K562 (cell line): ENCODE results near the gene PLEKHN1. TPM values are rescaled to one million over a fixed set of nuclear protein-coding genes. Genes with fewer than 3 reads are reported as not detected.

Experiments used
- ATAC-seq: fragments of 200-7000 bp; cut with Tn5 transposase; 3 replicates; pipeline ENCODE4 v1.9.1; 2020; ENCODE audit warnings: moderate library complexity
- BruUV-seq: library from RNA; stranded (reverse); fragments of 400-500 nt; replicated peaks from 2 replicates; lab custom pipeline; 2021; lab: Mats Ljungman, UMichigan
- CTCF ChIA-PET: fragments of 300-600 bp; formaldehyde crosslinking; extraction: SDS; loops from one replicate; lab custom pipeline; 2021; ENCODE audit warnings: low intra/inter-chr PET ratio; lab: Yijun Ruan, JAX
- POLR2A ChIA-PET: fragments of 300-600, 350-650 bp; sonication (Branson Sonifier 250); formaldehyde crosslinking; extraction: SDS; loops from one replicate; lab custom pipeline; 2021; ENCODE audit warnings: antibody characterized with exemption, inconsistent platforms; lab: Yijun Ruan, JAX
- DNase-seq, 4 experiments: peaks; one replicate each; pipeline versions ENCODE4 v3.0.0 to v3.0.0-alpha.2; 2011 to 2018; ENCODE audit warnings: low spot score in 3 of 4, mixed read lengths in 3 of 4; ENCODE audit errors: extremely low read depth in 1 of 4
- FAIRE-seq: peaks from 2 replicates; lab custom pipeline; 2011; peaks lifted over from hg19 to GRCh38; lab: Jason Lieb, UNC
- H2AFZ ChIP-seq: 2 replicates; pipeline ENCODE4 v1.6.0; 2011; ENCODE audit warnings: low read depth, low read length, control low read depth, inconsistent platforms
- H3K27ac ChIP-seq: fragments of 200-600 bp; 3 replicates; pipeline ENCODE4 v1.8.0; 2011; ENCODE audit warnings: low read depth, mild to moderate bottlenecking, control low read depth, inconsistent platforms, low read length, moderate library complexity, mixed read lengths; ENCODE audit errors: extremely low read depth
- H3K27me3 ChIP-seq, 2 experiments: fragments of 300-600 bp in 1 of 2; 2 replicates in 1 of 2; 3 replicates in 1 of 2; pipeline versions ENCODE4 v1.6.0 to v1.8.0; 2011; ENCODE audit warnings: inconsistent platforms in 2 of 2, low read length in 2 of 2, mild to moderate bottlenecking in 1 of 2, mixed read lengths in 1 of 2, moderate library complexity in 1 of 2; ENCODE audit not compliant: control insufficient read depth in 2 of 2, insufficient read depth in 2 of 2
- H3K36me3 ChIP-seq: fragments of 300-600 bp; 3 replicates; pipeline ENCODE4 v1.8.0; 2011; ENCODE audit warnings: mild to moderate bottlenecking, low read length, inconsistent platforms; ENCODE audit not compliant: control insufficient read depth, insufficient read depth
- H3K4me1 ChIP-seq, 2 experiments: fragments of 200-600 bp in 1 of 2; replicated peaks in 1 of 2; 2 replicates in 1 of 2; 3 replicates in 1 of 2; pipeline versions ENCODE4 v1.5.1 to v1.8.0; 2011; ENCODE audit warnings: inconsistent platforms in 2 of 2, low read length in 2 of 2, mild to moderate bottlenecking in 1 of 2, mixed read lengths in 1 of 2, moderate library complexity in 1 of 2; ENCODE audit not compliant: control insufficient read depth in 2 of 2, insufficient read depth in 2 of 2
- H3K4me2 ChIP-seq: 2 replicates; pipeline ENCODE4 v1.6.1; 2011; ENCODE audit warnings: low read length, control low read depth, inconsistent platforms, mixed read lengths; ENCODE audit not compliant: insufficient read depth
- H3K4me3 ChIP-seq: fragments of 200-600 bp; sonication (generic), shearing (Covaris generic); 2 replicates; pipeline ENCODE4 v1.5.1; 2016; ENCODE audit warnings: control low read depth, inconsistent platforms
- H3K79me2 ChIP-seq: fragments of 200-600 bp; 3 replicates; pipeline ENCODE4 v1.8.0; 2011; ENCODE audit warnings: low read length, inconsistent platforms; ENCODE audit not compliant: control insufficient read depth, insufficient read depth
- H3K9ac ChIP-seq, 2 experiments: 2 replicates each; pipeline versions ENCODE4 v1.6.0 to v1.6.1; 2011; ENCODE audit warnings: low read depth in 2 of 2, low read length in 2 of 2, control low read depth in 1 of 2, inconsistent platforms in 1 of 2, mild to moderate bottlenecking in 1 of 2, mixed read lengths in 1 of 2; ENCODE audit not compliant: insufficient read depth in 1 of 2
- H3K9me1 ChIP-seq: one replicate; pipeline ENCODE4 v1.6.0; 2011; ENCODE audit warnings: inconsistent platforms, mild to moderate bottlenecking, low read length, moderate library complexity; ENCODE audit not compliant: control insufficient read depth, insufficient read depth
- H3K9me3 ChIP-seq: replicated peaks from 2 replicates; pipeline ENCODE4 v1.5.1; 2011; ENCODE audit warnings: low read depth, low read length, inconsistent platforms; ENCODE audit not compliant: control insufficient read depth, insufficient read depth
- H4K20me1 ChIP-seq: replicated peaks from 2 replicates; pipeline ENCODE4 v1.6.1; 2011; ENCODE audit warnings: low read length, inconsistent platforms, mixed read lengths; ENCODE audit not compliant: control insufficient read depth, insufficient read depth
- ELK3 ChIP-seq: fragments of 450-650 bp; formaldehyde crosslinking; IDR thresholded peaks from 2 replicates; pipeline ENCODE4 v1.4.0; 2020; ENCODE audit warnings: mild to moderate bottlenecking
- ETV1 ChIP-seq: fragments of 450-650 bp; conservative IDR thresholded peaks from 2 replicates; pipeline ENCODE4 v1.6.1; 2016; ENCODE audit warnings: missing genetic modification characterization, control low read depth, low read depth, missing compliant biosample characterization
- HBP1 ChIP-seq: fragments of 450-650 bp; formaldehyde crosslinking; IDR thresholded peaks from 2 replicates; pipeline ENCODE4 v1.4.0; 2022; ENCODE audit warnings: missing genetic modification characterization
- HNRNPLL ChIP-seq: fragments of 200-400 bp; formaldehyde crosslinking; IDR thresholded peaks from 2 replicates; pipeline ENCODE4 v1.6.1; 2017; ENCODE audit warnings: low read length, low read depth, mild to moderate bottlenecking; ENCODE audit not compliant: poor library complexity, severe bottlenecking
- KDM1A ChIP-seq, 2 experiments: fragments of 450-650 bp; IDR thresholded peaks; 2 replicates each; pipeline ENCODE4 v1.6.1; 2016; ENCODE audit warnings: mild to moderate bottlenecking in 2 of 2
- MED1 ChIP-seq: sonication (generic); formaldehyde crosslinking; IDR thresholded peaks from 2 replicates; pipeline ENCODE4 v1.8.1; 2023; ENCODE audit warnings: missing genetic modification reagents, borderline replicate concordance
- MTF1 ChIP-seq: fragments of 250-450 bp; sonication (Bioruptor Pico); IDR thresholded peaks from 2 replicates; pipeline ENCODE4 v1.9.0; 2021; ENCODE audit warnings: moderate library complexity, mild to moderate bottlenecking, inconsistent platforms, borderline replicate concordance
- NCOA4 ChIP-seq: fragments of 450-650 bp; IDR thresholded peaks from 2 replicates; pipeline ENCODE4 v1.6.1; 2018; ENCODE audit warnings: mild to moderate bottlenecking; ENCODE audit not compliant: partially characterized antibody
- NR4A1 ChIP-seq, 2 experiments: fragments of 250-450 bp in 1 of 2; fragments of 450-650 bp in 1 of 2; sonication (Bioruptor Pico) in 1 of 2; IDR thresholded peaks; 2 replicates each; pipeline versions ENCODE4 v1.4.0 to v1.6.1; 2016 to 2020; ENCODE audit warnings: mild to moderate bottlenecking in 2 of 2, missing compliant biosample characterization in 1 of 2, missing genetic modification characterization in 1 of 2, moderate library complexity in 1 of 2
- PHB2 ChIP-seq: fragments of 450-650 bp; IDR thresholded peaks from 2 replicates; pipeline ENCODE4 v1.6.1; 2017; ENCODE audit warnings: low read depth
- POLR2H ChIP-seq: IDR thresholded peaks from 2 replicates; pipeline ENCODE4 v1.6.1; 2016; ENCODE audit warnings: missing genetic modification characterization, low read depth, mild to moderate bottlenecking, control low read depth, missing compliant biosample characterization, moderate library complexity
- SMAD1 ChIP-seq: fragments of 150-350 bp; IDR thresholded peaks from 2 replicates; pipeline ENCODE4 v1.6.1; 2014; ENCODE audit warnings: low read length, low read depth; ENCODE audit not compliant: partially characterized antibody
- SREBF2 ChIP-seq: sonication (generic); formaldehyde crosslinking; IDR thresholded peaks from 2 replicates; pipeline ENCODE4 v1.4.0; 2020; ENCODE audit warnings: mild to moderate bottlenecking, missing genetic modification reagents
- ZBTB11 ChIP-seq, 3 experiments: fragments of 200-800 bp in 1 of 3; fragments of 250-450 bp in 1 of 3; fragments of 450-650 bp in 1 of 3; sonication (Bioruptor Pico) in 1 of 3; sonication (Bioruptor generic) in 1 of 3; formaldehyde crosslinking in 1 of 3; IDR thresholded peaks; 2 replicates each; pipeline versions ENCODE4 v1.6.1 to v1.8.0; 2016 to 2022; ENCODE audit warnings: mild to moderate bottlenecking in 2 of 3, missing genetic modification characterization in 2 of 3, missing compliant biosample characterization in 1 of 3, moderate library complexity in 1 of 3
- ZNF384 ChIP-seq: IDR thresholded peaks from 2 replicates; pipeline ENCODE4 v1.6.1; 2012; ENCODE audit warnings: low read depth, low read length, improper control_type of control experiment
- WGBS: fragments of 100-300 bp; shearing (Covaris generic); methylation state at CpG from one replicate; pipeline ENCODE4 v1.1.6; 2016; ENCODE audit warnings: low coverage, mixed read lengths; ENCODE audit not compliant: insufficient coverage; ENCODE audit errors: missing lambda C conversion rate; 5-methylcytosine and 5-hydroxymethylcytosine counted together
- in situ Hi-C: fragments of 300-500 bp; cut with MboI; formaldehyde crosslinking; loops from 4 replicates; pipeline ENCODE4 v1.15.0; 2018; ENCODE audit warnings: inconsistent platforms, mixed read lengths
- intact Hi-C: fragments of 100-400 bp; cut with micrococcal nuclease; formaldehyde crosslinking; loops from 2 replicates; pipeline ENCODE4 v1.14.2; 2022
- polyA plus RNA-seq, 8 experiments: library from polyadenylated mRNA; depleted of rRNA in 4 of 8; stranded (reverse) in 5 of 8; unstranded in 3 of 8; fragments of >200 nt; fragmentation: Nextera tagmentation in 2 of 8; fragmentation: Illumina TruSeq in 1 of 8; extraction: Ambion mirVana in 2 of 8; extraction: Trizol in 1 of 8; gene quantifications; 2 replicates each; pipeline versions ENCODE4 v1.2.1 to v1.2.3, GENCODE V29; 2011 to 2014; ENCODE audit warnings: inconsistent platforms in 1 of 8, missing spikeins in 1 of 8
- total RNA-seq, 7 experiments: library from RNA; depleted of rRNA in 6 of 7; stranded (reverse); fragments of >200 nt in 6 of 7; fragmentation: Illumina TruSeq in 2 of 7; extraction: Trizol in 2 of 7; gene quantifications; 2 replicates each; pipeline versions ENCODE4 v1.2.1 to v1.2.3, GENCODE V29; 2011 to 2021; ENCODE audit warnings: low replicate concordance in 1 of 7

Gene PLEKHN1
- total and polyA plus RNA-seq, 9 of the 15 experiments (the other 6 are each of a cell fraction or from before 2014, with no cell fraction given): 0.07 to 1.5 (median 0.13) TPM; not detected in 2

- H3K4me2 ChIP-seq: no peak overlapping the region
- TF ChIP-seq POLR2H (no peak), SMAD1 (no peak), ZBTB11 (CRISPR knock-in tag; IDR thresholded peaks at IDR 0.05) (no peak), NCOA4 (no peak), ETV1 (no peak), ZNF384 (no peak), MTF1 (CRISPR knock-in tag) (no peak), HNRNPLL (no peak), MED1 (CRISPR knock-in tag) (no peak), NR4A1 (CRISPR knock-in tag; IDR thresholded peaks at IDR 0.05) (no peak), NR4A1 (tag; IDR thresholded peaks at IDR 0.05) (no peak), KDM1A (IDR thresholded peaks at IDR 0.05) (no peak), HBP1 (CRISPR knock-in tag) (no peak), PHB2 (no peak), SREBF2 (no peak), ELK3 (CRISPR knock-in tag) (no peak)
- TF ChIP-seq, all 486 proteins: peak for 0
- in situ Hi-C loops: no loop called here
- ChIA-PET CTCF (no interaction called here), POLR2A (no interaction called here)
- 57% methylated on average over 10 of the region's 10 CpGs for WGBS
- BruUV-seq: no TSS peak
- no peak for ATAC-seq
- Histone ChIP-seq H3K4me1 (peaks cover 0 to 19% of the 10 kb centered on the region in 2 experiments; a peak in 2 of 5 replicates), H3K4me3 (no peak overlapping the region), H3K79me2 (no peaks in the 10 kb centered on the region), H2AFZ (no peak overlapping the region), H4K20me1 (0 out of 2 replicates have a peak, but pooled peaks cover 3% of the 10 kb centered on the region), H3K36me3 (no peaks in the 10 kb centered on the region), H3K9me1 (no peaks in the 10 kb centered on the region), H3K9ac (no peak overlapping the region), H3K27ac (no peak overlapping the region), H3K27me3 (peaks cover 11 to 18% of the 10 kb centered on the region in 2 experiments; a peak in 4 of 5 replicates), H3K9me3 (no peaks in the 10 kb centered on the region)
- no peak for DNase-seq
- no peak for FAIRE-seq
- intact Hi-C loops: no loop called here
Observed at GRCh38 chr1:991895-992294, 25.6 kb downstream of the PLEKHN1 start.
